Activated T-cell treated with anti-CD3 and anti-CD28 coated beads, Interleukin-2, amount 50 U/mL, for 72 hours (primary cell): Measurements from ENCODE around the gene SRRM3. TPM values are rescaled to one million over a fixed set of nuclear protein-coding genes. Genes with fewer than 3 reads are reported as not detected.
"Not testable (repeated sequence)": the region's sequence is repeated elsewhere in the genome, so short reads cannot be mapped to it uniquely, and the experiment has no call there.

Source experiments
- ATAC-seq, 2 donors: fragments of 150-1000 bp; cut with Tn5 transposase; replicated peaks in 1 of 2; 2 replicates each; pipeline ENCODE4 v1.10.0; 2021; ENCODE audit warnings: moderate library complexity in 2 of 2, mild to moderate bottlenecking in 1 of 2
- DNase-seq, 2 donors: peaks; one replicate each; pipeline ENCODE4 v3.0.0; 2021 to 2022; ENCODE audit warnings: mixed read lengths in 1 of 2
- H3K27ac Mint-ChIP-seq: one replicate; pipeline ENCODE4 v1.8.0; 2022; ENCODE audit warnings: mild to moderate bottlenecking, moderate library complexity, mixed read lengths
- H3K27me3 Mint-ChIP-seq: one replicate; pipeline ENCODE4 v1.8.0; 2022; ENCODE audit warnings: low read depth, mixed read lengths
- H3K36me3 Mint-ChIP-seq, 2 donors: one replicate each; pipeline ENCODE4 v1.8.0; 2022; ENCODE audit warnings: mixed read lengths in 2 of 2, mild to moderate bottlenecking in 1 of 2; ENCODE audit not compliant: insufficient read depth in 2 of 2
- H3K4me1 Mint-ChIP-seq: one replicate; pipeline ENCODE4 v1.8.0; 2022; ENCODE audit warnings: low read depth, mixed read lengths
- H3K4me3 Mint-ChIP-seq, 2 donors: one replicate each; pipeline ENCODE4 v1.8.0; 2022; ENCODE audit warnings: mild to moderate bottlenecking in 2 of 2, mixed read lengths in 2 of 2, moderate library complexity in 2 of 2
- H3K9me3 Mint-ChIP-seq, 2 donors: one replicate each; pipeline ENCODE4 v1.8.0; 2022; ENCODE audit warnings: mixed read lengths in 2 of 2
- total RNA-seq, 2 donors: library from RNA; stranded (reverse); gene quantifications; one replicate each; pipeline ENCODE4 v1.2.3, GENCODE V29; 2022

SRRM3 gene
- total RNA-seq = under 1 TPM in 1 of 2 donors, not detected in 1; 0.12 TPM

GRCh38 chr7:76201732-76202665, at the start of gene SRRM3:
Gene SRRM3, plus strand, starts transcription at chr7:76201896. Its CDS starts 33,171 bp downstream, at chr7:76235067.
- H3K27ac Mint-ChIP-seq = no peak within 1 kb of the TSS
- ATAC-seq = peak; percentile 91 to 97
- no peaks in the 10 kb centered on the region for H3K9me3 Mint-ChIP-seq
- H3K4me1 Mint-ChIP-seq = no peaks in the 10 kb centered on the region
- no peaks in the 10 kb centered on the region for H3K36me3 Mint-ChIP-seq
- peak; percentile 89 to 90 for DNase-seq
- peaks cover 15% of the 10 kb centered on the region for H3K27me3 Mint-ChIP-seq
- peak within 1 kb of the TSS in 1 of 2 donors; percentile 32 for H3K4me3 Mint-ChIP-seq

DNA sequence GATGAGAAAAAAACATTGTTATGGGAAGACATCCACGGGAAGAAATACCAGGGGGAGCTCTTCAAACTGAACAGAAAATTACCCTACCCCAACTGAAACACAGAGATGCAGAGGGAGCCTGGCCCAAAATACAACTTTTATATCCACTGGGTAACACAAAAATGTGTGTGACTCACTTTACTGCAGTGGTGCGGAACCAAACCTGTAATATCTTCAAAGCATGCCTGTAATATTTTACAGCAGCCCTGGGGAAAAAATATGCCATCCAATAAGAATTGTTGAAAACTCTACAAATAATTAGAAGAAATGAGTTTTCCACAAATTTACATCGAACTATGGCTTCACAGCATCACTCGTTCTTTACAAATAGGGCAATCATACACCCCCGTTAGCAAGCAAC, 49.8 kb upstream of the SRRM3 start:
- Mint-ChIP-seq H3K4me3 (no peak overlapping the region), H3K4me1 (peaks cover 20% of the 10 kb centered on the region), H3K9me3 (no peaks in the 10 kb centered on the region), H3K27ac (no peak overlapping the region), H3K36me3 (no peaks in the 10 kb centered on the region), H3K27me3 (no peaks in the 10 kb centered on the region)
- DNase-seq (no peak), ATAC-seq (no peak)

DNA sequence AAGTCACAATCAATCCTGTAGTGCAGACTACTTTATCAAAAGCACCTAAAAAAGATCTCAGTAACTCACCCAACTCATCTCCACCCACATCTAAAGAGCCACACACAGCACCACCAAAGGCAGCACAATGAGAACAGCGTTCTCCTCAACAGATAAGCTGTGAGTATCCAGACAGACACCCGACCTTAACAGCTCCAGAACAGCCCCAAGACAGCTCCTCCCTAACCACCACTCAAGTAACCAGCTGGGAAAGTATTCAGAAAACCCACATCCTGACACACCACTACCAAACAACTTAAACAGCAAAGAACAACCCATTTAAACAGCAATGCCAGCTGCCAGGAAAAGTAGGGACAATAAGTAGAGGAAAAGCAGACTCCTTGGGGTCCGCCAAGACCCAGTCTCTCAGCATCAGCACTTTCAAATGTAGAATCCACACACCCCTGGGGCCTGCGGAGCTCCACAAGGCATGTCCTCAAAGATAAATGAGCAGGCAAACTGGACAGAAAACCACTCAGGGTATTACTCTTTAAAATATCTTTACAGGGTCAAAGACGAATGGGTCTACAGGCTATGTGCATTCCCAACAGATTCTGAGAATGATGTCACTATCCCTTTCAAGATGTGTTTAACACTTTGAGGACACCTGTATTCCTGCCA, 48.0 kb upstream of the SRRM3 start:
- H3K27me3 Mint-ChIP-seq, H3K27ac Mint-ChIP-seq, H3K4me3 Mint-ChIP-seq, ATAC-seq, H3K9me3 Mint-ChIP-seq, H3K36me3 Mint-ChIP-seq: not testable (repeated sequence)
- peak in 1 of 2 donors; percentile 6 for DNase-seq
- peaks cover 20% of the 10 kb centered on the region for H3K4me1 Mint-ChIP-seq

GRCh38 chr7:76155938-76156337, 45.8 kb upstream of the SRRM3 start:
- DNase-seq = no peak
- ATAC-seq = no peak
- H3K36me3 Mint-ChIP-seq = no peaks in the 10 kb centered on the region
- no peaks in the 10 kb centered on the region for H3K9me3 Mint-ChIP-seq
- H3K27me3 Mint-ChIP-seq = no peaks in the 10 kb centered on the region
- no peak overlapping the region for H3K27ac Mint-ChIP-seq
- no peak overlapping the region for H3K4me3 Mint-ChIP-seq
- peaks cover 17% of the 10 kb centered on the region for H3K4me1 Mint-ChIP-seq

DNA sequence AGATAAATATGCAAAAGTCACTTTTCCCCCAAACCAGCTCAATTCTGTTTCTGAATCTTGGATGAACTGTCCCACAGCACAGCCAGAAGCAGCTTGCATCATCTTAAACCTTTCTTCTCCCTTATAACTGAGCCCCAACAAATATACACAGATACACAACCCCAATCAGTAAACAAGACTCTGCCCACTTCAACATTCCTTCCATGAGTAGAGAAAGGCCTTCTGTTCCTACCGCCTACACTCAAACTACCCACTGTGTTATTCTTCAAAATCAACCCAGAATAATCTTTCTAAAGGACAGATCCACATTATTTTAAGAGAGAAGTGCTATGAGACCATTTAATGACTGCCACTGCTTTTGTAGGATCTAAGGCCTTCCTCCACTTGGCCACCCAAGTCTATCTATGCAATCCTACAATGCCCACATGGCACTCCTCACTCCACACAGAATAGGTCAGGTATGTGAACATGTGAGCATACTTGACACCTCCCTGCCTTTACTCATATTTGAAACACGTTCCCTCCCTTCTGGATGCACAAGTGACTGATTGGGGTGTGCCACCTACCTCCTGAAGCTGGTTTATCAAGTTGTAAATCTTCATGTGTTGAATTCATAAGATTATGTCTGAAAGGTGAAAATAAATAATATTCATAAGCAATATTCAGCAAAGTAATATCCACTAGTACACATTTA, 44.6 kb upstream of the SRRM3 start:
- not testable (repeated sequence) for H3K27ac Mint-ChIP-seq, H3K36me3 Mint-ChIP-seq, ATAC-seq

GRCh38 chr7:76158416-76158815, 43.3 kb upstream of the SRRM3 start:
- H3K36me3 Mint-ChIP-seq, H3K27ac Mint-ChIP-seq, H3K4me1 Mint-ChIP-seq, H3K27me3 Mint-ChIP-seq, ATAC-seq, DNase-seq, H3K9me3 Mint-ChIP-seq, H3K4me3 Mint-ChIP-seq: not testable (repeated sequence)

More for the DNA sequence above, 44.6 kb upstream of the SRRM3 start:
- H3K27me3 Mint-ChIP-seq, DNase-seq, H3K4me3 Mint-ChIP-seq, H3K9me3 Mint-ChIP-seq: not testable (repeated sequence)
- peaks cover 16% of the 10 kb centered on the region for H3K4me1 Mint-ChIP-seq

- H3K4me3 Mint-ChIP-seq, H3K27me3 Mint-ChIP-seq, H3K9me3 Mint-ChIP-seq, H3K36me3 Mint-ChIP-seq, DNase-seq, ATAC-seq, H3K4me1 Mint-ChIP-seq: not testable (repeated sequence)
- H3K27ac Mint-ChIP-seq = peak overlapping the region; percentile 33
Observed at GRCh38 chr7:76162416-76163170, 39.1 kb upstream of the SRRM3 start.

DNA sequence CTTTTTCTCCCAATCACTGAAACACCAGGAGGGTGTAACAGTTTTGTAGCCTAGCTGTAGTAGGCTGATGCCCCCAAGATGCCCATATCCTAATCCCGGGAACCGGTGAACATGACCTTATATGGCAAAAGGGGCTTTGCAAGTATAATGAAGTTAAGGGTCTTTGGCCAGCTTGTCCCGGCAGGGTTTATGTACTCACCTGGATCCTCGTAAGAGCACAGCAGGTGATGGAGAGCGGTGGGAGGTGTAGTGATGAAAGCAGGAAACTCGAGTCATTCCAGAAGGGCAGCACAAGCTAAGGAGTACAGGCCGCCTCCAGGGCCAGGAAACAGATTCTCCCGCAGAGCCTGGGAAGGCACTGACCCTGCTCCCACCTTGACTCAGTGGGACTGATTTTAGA, 37.9 kb upstream of the SRRM3 start:
- not testable (repeated sequence) for H3K9me3 Mint-ChIP-seq, H3K27ac Mint-ChIP-seq, H3K4me3 Mint-ChIP-seq, H3K4me1 Mint-ChIP-seq, ATAC-seq, H3K27me3 Mint-ChIP-seq, DNase-seq, H3K36me3 Mint-ChIP-seq

- H3K4me1 Mint-ChIP-seq = peaks cover 9% of the 10 kb centered on the region
- H3K27ac Mint-ChIP-seq = no peak overlapping the region
- H3K27me3 Mint-ChIP-seq = no peaks in the 10 kb centered on the region
- H3K9me3 Mint-ChIP-seq = no peaks in the 10 kb centered on the region
- no peaks in the 10 kb centered on the region for H3K36me3 Mint-ChIP-seq
- ATAC-seq = no peak
- DNase-seq = no peak
- H3K4me3 Mint-ChIP-seq = no peak overlapping the region
Observed at GRCh38 chr7:76165106-76165972, 36.4 kb upstream of the SRRM3 start.

DNA sequence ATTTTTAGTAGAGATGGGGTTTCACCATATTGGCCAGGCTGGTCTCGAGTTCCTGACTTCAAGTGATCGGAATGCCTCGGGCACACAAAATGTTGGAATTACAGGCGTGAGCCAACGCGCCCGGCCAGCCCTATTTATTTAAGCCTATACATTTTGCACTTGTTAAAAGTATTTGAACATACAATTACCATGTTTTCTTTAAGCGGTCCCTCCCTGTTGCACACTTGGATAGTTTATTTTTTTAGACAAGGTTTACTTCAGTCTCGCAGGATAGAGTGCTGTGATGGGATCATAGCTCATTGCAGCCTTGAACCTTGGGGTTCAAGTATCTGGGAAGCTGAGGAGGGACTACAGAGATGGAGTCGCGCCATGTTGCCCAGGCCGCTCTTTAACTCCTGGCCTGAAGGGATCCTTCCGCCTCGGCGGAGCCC, 35.7 kb upstream of the SRRM3 start:
- Mint-ChIP-seq H3K9me3 (no peaks in the 10 kb centered on the region), H3K36me3 (no peaks in the 10 kb centered on the region), H3K4me3 (peak overlapping the region; percentile 84 to 86), H3K4me1 (peaks cover 9% of the 10 kb centered on the region), H3K27ac (peak overlapping the region; percentile 84), H3K27me3 (no peaks in the 10 kb centered on the region)
- no peak for DNase-seq
- ATAC-seq = no peak

DNA sequence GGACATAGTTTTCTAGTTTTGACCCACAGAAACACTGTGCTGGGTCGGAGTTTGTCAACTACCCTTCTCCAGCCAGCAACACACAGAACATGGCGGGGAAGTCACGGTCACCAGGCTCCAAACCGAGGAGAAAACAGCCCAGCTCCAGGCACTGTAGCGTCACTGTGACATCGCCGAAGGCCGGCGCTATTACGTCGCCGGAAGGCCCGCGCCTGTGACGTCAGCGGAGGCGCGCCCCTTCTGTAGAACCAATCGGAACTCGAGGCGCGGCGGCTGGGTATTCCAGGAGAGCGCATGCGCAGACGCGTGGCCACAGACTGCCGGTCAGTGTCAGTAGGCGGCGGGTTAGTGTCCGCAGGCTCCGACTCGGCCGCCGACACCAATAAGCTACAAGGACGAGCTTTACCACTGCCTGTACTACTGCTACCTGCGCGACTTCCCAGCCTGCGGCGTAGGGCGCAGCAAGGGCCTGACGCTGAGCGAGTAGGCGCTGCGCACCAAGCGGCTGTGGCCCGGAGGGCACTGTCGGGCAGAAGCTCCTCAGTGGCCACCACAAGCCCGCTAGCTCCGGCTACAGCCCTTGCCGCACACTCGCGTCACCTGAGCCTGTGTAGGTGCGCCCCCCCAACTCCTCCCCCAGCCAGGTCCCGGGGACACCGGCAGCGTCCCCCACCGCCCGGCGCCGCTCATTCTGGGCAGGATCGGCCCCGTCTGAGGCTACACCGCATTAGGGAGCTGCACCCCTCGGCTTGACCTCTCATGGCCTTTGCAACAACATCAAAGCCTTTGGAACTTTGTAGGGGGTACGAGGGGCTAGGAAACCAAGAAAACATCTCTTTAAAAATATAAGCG, 35.1 kb upstream of the SRRM3 start:
- H3K9me3 Mint-ChIP-seq = no peaks in the 10 kb centered on the region
- DNase-seq (peak; percentile 93 to 96), ATAC-seq (peak; percentile 93 to 94)
- H3K4me3 Mint-ChIP-seq = peak overlapping the region; percentile 84 to 86
- H3K27me3 Mint-ChIP-seq = no peaks in the 10 kb centered on the region
- no peaks in the 10 kb centered on the region for H3K36me3 Mint-ChIP-seq
- H3K4me1 Mint-ChIP-seq = peaks cover 9% of the 10 kb centered on the region
- H3K27ac Mint-ChIP-seq = peak overlapping the region; percentile 84
